ENCODE measurements around the gene PLEKHM3.

GRCh38 chr2:207865210-207865609 is 160.1 kb downstream of the PLEKHM3 start:
- no peak for TF ChIP-seq ZNF274 (IDR thresholded peaks at IDR 0.05; ENCODE audit: low read depth, low read length)
- TF ChIP-seq YY1 (IDR thresholded peaks at IDR 0.05; ENCODE audit: insufficient read depth, insufficient read length) = no peak
- no peak for TF ChIP-seq SUZ12 (IDR thresholded peaks at IDR 0.05; ENCODE audit: extremely low read depth, insufficient read depth, insufficient read length)
